C4-2B (cell line): ENCODE measurements around the gene VCL.

Experiments used
- CTCF ChIP-seq: fragments of 450-650 bp; conservative IDR thresholded peaks from 2 replicates; pipeline ENCODE4 v1.5.1; 2017; ENCODE audit warnings: mild to moderate bottlenecking
- ZFX ChIP-seq: fragments of 450-650 bp; IDR thresholded peaks from 2 replicates; pipeline ENCODE4 v1.6.1; 2017

DNA sequence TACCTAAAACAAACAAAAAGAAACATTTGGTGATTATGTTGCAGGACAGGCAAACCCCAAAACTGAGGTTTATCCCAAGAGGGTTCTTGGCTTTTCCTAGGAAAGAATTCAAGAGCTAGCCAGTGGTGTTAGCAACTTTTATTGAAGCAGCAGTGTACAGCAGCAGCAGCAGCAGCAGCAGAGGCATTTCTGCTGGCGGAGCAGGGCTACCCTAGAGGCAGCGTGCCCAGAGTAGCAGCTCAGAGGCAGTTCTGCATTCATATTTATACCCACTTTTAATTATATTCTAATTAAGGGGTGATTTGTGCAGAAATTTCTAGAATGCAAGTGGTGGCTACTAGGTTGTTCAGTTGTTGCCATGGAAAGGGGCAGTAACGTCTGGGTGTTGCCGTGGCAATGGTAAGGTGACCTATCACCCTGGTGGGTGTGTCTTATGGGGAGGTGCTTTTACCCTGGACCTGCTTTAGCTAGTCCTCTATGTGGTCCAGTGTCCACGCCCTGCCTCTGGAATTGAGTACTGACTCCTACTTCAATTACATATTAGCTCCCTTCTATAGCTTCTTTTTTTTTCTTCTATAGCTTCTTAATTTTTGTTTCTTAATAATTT, 53.9 kb downstream of the VCL start:
- TF ChIP-seq CTCF = no peak
- TF ChIP-seq ZFX = no peak
